HG03280 (cell line): ENCODE results near the gene FRMD4A.

Experiments
- ATAC-seq: cut with Tn5 transposase; IDR thresholded peaks from one replicate; pipeline ENCODE4 v1.9.1; 2021; ENCODE audit warnings: mild to moderate bottlenecking, moderate library complexity; ENCODE audit not compliant: unreplicated experiment

FRMD4A gene

DNA sequence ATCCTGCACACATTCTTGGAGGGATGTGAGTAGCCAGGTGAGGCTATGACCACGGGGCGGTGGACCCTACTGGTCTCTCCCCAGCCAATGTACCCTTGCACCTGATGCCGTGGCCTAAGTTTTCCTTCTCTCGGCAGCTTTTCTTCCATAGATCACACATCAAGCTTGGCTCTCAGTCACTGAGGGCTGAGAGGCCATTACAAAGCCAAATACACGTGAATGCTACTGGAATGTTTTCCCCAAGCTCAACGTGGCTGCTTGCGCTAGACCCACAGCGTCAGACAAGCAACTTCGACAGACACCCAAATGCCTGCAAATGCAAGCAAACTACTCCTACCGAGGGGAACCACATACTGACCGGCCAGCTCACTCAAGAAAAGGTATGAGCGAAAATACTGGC is 660.8 kb downstream of the FRMD4A start:
- no peak for ATAC-seq

DNA sequence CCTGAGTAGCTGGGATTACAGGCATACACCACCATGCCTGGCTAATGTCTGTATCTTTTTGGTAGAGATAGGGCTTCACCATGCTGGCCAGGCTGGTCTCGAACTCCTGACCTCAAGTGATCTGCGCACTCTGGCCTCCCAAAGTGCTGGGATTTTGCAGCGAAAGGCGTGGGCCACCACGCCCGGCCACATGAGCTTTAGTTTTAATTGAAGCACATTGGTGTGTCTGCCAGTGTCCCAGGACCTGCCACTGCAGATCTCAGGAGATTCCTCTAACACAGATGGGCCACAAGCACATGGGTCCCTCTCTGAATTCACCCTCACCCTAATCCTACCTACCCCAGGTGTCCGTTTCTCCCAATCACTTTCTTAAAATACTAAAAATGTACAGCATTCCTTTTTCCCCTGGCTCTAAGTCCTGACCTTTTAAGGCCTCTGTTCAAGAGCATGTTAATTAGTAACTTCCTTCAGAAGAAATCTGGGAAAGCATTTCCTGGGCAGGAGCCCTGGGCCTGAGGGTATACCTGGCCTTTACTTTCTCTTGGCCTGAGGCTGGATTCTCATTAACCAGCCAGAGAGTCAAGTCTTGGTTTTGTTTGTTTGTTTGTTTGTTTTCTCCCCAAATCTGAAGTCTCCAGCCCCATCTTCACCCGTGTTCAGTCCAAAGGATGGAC is 661.4 kb downstream of the FRMD4A start:
- ATAC-seq: no peak

DNA sequence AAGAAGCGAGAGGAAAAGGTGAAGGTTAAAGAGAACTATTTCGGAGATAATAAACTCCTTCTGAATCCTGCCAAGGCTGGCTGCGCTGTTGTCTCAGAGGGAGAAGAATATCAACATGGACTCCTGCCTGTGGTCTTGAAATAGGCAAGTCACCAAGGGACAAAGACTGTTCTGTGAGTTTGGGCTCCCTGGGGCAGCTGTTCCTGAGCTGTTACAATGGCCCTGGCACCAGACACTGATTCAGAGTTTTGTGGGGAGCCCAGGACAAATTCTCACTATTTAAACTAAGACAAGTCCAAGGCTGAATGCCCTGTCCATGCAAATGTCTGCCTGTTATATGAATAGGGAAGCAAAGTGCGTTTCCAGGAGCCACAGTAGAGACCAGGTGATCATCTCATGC is 662.6 kb downstream of the FRMD4A start:
- ATAC-seq: no peak

DNA sequence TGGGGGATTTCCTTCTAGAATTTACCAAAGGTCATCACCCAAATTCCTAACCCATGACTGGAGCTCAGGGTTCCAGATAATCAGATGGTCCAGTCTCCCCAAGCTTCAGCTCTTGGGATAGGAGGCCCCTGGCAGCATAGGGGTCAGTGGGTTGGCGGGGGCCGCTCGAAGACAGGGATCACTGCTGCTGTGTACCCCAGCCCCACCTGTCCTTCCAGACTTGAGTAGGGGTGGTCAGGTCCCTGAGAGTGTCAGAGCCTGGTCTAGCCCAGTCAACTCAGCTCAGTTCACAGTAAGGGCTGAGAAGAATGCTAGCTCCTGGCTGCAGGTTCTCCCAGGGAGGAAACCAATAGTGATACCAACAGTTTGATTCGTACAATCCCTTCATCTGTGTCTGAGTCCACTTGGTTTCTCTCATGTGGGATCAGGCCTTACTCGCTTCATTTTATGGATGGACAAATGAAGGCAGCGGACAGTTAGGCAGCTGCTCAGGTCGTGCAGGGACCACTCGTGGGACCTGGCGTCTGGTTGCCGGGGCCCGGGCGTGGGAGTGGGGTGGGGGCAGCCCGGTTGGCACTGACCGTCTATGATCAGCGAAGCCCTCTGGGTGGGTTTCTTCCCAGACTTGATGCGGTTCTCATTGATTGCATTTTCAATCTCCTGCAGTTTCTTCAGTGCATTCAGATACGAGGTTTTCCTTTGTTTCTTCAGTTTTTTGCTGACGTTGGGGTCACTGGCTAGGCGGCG is 665.0 kb downstream of the FRMD4A start:
- no peak for ATAC-seq

DNA sequence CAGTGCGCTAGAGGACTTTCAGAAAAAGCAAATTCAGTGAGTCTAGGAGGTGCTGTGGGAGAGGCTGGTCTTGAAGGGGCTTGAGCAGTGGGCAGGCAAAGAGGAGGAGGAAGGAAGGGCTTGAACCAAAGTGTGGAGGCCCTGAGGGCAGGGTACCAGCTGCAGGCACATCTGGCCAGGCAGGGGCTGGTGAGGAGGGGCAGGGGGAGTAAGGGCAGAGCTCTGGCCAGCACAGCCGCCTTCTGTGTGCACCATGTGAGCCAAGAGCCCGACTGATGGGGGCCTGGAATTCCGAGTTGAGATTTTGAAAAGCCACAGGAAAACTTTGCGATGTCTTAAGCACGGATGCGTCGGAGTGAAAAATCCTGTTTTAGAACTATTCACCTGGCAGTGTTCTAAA is 669.5 kb downstream of the FRMD4A start:
- ATAC-seq: no peak

DNA sequence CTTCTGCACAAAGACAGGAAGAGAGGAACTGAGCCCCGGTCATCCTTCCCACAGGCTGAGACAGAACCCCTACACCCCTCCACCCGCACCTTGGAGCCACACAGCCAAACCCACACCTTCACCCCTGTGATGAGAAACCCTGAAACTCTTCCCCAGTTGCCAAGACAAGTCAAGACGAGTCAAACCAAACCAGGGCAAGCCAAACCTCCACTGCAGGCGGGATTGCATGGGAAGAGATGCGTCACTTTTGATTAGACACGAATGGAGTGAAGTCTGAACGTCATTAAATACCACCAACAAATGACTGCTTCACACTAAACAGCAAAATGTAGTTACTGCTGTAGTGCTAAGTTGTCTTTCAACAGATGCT is 670.2 kb downstream of the FRMD4A start:
- ATAC-seq: no peak

DNA sequence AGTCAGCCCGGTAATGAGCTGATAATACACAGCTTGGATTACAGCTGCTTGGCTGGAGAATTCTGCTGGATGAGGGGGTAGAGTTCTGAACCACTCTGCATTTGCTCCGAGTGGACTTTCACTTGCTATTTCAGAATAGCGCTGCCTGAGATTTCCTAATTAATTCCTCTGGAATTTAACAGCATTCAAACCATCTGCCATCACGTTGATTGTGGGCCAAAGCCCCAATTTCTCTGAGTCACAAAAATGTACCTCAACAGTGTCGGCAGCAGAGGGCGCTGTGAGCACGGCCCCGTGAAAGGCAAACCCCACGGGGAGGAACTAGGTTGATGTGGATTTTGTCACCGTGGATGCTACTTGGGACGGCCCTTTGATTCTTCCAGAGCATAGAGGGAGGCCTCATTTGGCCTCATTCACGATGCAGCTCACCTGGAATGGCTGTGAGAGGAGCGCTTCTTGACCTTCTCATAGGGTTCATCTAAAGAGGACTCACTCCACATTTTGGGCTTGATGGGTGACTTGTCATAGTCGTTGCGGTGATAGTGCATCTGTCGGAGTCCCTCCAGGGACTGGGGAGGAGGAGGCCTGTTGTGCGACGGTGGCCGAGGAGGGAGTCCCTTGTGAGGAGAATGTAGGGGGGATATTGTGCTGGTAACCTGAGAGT is 670.7 kb downstream of the FRMD4A start:
- peak; percentile 51 for ATAC-seq

DNA sequence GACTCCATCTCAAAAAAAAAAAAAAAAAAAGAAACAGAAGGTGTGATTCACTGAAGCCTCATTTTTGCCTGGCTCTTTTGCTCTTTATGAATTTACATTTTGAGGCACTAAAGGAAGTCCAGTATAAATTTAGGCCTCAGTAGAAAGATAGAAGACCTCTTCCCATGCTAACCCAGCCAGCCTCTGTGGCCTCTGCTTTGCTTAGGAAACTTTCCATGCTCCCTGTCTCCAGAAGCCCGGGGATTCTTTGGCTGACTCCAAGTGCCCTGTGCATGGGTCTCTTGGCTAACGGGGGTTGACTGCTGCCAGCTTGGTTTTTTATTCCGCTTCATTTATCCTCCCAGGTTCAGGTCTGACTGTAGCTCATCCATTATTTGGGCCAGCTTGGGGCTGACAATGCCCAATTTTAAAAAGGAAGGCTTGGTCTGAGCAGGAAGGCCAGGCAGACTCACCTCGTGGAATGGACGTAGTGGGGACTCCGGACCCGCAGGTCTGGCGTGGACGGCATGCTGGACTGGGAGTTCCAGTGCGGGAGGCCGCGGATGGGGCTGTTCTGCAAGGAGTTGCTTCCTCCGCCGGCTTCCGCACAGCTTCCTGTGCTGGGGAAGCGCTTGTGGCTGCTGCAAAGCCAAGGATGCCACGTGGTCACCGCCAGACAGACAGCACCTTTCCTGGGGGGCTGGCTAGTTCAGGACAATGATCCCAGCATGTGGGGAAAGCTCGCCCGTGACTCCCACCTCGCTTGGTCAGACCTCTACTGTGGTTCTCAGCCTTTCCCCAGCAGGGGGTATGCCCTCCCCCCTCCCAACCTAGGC is 671.6 kb downstream of the FRMD4A start:
- no peak for ATAC-seq

DNA sequence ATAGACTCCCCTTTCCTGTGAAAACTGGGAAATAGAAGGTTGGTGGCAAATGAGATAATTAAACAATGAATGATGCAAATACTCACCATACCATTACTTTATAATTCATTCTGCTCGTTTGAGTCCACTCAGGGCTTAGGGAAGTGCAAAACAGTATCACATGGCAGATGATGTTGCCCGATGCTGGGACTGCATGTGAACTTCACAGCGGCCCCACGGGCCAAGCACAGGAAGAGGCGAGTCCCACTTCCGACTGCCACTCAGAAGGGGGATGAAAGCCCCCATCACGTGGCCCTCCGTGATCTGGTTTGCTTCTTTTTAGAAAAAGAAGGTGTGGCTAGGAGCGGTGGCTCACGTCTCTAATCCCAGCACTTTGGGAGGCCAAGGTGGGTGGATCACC is 672.5 kb downstream of the FRMD4A start:
- ATAC-seq: no peak

DNA sequence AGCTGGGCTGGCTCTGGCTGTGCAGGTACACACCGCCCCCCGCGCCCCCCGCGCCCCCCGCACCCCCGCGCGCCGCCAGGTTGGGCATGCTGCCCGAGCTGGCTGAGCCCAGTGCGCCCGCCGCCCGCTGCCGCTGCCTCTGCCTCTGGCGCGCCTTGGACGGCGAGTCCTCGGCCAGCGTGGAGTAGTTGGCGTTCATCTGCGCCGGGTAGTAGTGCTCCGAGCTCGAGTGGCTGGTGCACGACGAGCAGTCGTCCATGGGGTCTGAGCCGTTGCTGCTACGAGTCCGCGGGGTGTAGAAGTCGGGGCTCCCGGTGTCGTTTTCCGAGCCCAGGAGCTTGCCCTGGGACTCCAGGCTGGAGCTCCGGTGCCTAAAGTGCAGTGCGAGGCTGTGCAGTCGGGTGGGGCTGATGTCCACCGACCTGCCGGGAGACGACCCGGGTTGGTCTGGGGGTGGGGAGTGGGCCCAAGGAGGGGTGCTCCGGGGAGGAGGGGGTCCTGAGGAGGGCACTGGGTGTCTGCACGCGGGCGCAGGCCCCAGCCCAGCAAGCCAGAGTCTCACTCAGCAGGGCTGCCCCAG is 673.5 kb downstream of the FRMD4A start:
- ATAC-seq: no peak

DNA sequence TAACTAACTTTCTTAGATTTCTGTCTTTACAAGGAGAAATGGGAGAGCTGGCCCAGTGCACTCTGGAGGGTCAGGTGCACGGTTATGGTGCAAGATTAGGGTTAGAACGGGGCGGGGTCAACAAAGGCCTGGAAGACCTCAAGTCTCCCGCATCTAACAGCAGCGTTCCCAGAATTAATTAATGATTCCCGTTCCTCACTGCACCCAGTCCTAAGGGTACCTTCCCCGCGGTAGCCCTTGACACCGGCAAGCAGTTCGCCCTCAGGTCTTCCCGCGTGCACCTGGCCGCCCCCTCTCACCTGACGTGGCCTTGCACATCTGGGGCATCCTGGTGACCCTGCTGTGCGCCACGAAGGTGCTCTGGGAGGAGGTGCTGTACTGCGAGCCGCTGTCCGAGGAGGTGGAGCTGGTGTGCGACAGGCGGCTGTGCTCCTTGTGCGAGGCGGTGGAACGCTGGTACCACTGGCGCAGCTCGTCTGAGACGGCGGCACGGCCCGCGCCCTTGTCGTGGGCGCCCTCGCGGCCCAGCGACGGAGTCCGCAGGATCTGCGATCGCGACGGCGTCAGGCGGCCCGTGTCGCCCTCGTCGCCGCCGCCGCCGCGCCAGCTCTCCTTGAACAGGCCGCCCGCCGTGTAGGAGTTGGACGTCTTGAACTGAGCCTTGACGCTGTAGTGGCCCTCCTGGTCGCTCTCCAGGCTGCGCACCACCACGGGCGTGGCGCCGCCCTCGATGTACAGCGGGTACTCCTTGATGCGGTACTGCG is 674.2 kb downstream of the FRMD4A start:
- no peak for ATAC-seq

DNA sequence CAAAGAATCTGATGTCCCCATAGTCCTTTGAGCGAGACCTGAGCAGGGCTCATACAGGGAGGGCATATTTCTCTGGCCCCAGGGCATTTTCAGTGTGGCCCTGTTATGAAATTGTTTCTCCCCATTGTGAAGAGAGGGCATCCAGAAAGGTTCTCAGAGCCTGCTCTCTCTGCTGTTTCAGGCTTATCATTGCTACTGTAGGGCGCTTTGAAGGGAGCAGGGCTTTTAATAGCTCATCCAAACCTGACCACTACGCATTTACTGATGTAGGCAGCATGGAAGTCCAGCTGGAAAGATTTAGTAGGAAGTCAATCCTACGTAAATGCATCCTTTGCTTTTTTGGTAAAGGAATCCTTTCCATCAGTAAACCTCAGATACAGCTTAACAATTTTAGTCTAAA is 675.9 kb downstream of the FRMD4A start:
- no peak for ATAC-seq

DNA sequence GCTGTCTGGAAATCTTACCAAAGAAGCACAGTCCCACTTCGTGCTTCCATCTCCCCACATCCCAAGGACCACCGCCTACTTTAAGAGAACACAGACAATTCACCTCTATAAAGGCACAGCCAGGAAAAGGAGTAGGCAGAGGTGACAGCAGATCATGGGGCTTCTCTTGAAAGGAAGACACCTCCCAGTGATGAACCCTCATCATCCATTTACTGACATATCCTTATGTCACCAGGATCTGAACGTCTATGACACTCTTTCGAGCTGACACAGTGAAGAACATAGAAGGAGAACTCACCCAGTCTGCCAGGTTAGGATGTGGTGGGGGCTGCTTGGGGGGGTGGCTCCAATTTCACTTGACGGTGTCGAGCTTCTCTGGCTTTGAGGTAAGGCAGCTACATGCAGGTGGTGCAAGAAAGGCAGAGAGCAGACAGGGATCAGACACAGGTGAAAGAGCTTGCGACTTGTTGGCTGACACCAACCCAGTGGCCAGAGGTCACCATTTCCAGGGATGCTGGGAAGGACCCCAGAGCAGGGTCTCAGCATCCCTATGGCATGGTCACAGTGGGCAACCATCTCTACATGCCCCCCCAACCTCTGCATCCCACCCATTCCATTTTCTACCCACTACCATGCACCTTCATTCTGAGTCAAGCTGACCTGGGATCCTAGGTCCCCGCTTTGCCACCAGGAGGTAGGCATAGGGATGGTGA is 676.5 kb downstream of the FRMD4A start:
- no peak for ATAC-seq

DNA sequence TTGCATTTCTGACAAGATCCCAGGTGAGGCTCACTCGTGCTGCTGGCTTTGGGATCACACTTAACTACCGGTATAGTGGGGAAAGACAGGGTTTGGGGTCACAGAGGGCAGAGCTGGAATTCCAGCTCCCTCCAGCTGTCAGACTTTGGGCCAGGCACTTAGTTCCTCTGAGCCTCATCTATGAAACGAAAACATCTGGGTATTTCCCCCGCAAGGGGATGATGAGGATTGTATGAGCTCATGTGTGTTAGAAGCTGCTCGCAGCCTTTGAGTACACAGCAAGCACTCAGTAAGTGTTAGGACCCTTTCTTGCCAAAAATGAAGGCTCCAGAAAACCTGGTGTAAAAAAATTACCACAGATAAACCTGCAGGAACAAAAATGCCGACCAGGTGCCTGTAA is 677.9 kb downstream of the FRMD4A start:
- no peak for ATAC-seq

DNA sequence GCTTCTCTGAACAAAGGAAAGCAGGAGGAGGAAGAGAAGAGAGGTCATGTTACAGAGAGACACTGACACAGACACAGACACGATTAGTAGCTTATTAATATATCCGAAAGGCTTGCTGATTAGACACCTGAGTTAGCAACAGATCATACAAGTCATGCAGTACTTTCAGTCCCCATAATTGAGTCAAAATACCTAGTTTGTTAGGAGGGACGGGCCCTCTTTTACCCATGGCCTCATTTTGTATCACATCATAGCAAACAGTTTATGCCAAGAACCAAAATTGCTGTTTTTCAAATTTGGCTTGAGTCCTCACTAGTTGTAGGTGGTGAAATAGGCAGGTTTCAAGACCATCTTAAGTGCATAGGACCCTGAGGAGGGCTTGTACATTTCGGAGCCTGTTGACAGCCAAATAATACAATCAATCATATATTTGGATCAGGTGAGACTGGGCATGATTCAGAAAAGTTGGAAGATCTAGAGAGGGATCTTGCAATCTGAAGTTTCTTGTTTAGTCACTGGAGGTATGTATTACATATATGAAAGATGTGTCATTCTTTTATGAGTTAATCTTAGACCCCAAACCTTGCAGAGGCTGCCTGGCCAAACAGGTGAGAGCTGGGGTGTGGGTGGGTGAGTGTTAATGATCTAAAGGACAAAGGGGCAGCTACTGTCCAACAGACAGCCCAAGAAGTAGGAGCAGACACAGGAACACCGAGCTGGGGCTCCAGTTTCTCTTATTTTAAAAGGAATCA is 678.6 kb downstream of the FRMD4A start:
- ATAC-seq: no peak

DNA sequence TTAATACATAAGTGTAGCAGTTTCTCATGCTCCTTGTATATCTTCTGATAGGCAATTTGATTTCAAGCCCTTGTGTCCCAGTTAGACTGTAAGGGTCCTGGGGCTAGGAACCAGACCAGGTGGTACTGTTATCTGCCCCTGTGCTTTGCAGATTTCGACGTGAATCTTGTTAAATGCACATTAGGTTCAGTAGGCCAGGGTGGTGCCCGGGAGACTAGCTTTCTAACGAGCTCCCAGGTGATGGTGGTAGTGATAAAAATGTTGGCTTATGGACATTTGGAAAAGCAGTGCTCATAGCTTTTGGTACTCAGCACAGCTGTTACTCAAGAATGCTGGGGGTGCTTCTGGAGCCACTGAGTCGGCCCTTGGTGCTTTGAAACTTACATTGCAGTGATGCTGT is 679.8 kb downstream of the FRMD4A start:
- no peak for ATAC-seq

DNA sequence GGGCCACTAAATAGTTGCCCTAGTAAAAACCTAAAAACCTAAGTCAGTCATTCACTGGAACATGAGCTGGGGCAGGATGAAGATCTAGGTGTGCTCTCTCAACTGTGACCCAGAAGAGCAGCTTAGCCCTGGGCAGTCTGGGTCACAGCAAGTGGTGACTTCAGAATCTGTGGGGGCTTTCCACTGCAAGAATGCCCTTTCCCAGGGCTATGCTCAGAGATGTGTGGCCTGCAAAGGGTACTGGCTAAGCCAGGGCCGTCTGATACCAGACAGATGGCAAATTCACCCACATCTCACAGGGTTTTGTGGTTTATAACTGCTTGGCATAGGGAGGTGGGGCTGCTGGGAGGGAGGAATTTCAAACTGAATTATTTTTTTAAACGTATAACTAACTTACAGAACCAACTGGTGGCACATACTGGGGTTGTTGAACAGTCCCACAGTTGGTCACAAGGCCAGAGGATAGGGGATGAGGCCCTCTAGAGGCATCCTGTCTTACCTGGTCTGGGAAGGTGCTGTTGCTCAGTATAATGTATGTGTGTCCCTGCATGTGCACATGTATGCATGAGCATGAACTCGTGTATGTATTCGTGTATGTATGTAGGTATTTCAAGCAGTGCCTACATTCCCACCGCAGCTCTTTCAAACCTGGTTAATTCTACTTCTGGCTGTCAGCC is 680.7 kb downstream of the FRMD4A start:
- ATAC-seq: no peak

DNA sequence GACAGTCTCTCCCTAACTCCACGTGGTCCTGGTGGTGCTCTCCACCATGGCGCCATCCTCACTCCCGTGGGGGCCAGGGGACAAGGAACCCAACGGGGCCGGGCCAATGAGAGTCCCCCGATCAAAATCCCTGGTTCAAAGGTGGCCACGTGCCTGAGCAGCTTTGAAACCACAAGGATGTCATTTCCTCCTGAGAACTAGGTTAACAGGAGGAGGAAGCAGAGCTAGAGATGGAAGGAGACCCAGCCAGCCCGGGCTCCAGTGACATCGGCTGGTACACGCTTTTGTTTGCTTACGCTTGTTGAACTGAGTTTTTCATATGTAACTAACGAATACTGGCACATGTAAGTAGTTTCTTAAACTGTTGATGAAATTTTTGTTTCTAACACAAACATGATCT is 682.3 kb downstream of the FRMD4A start:
- no peak for ATAC-seq
